OCI-LY1 (cell line): ENCODE measurements around the gene SDC1.

Source experiments
- H2AFZ ChIP-seq: fragments of 200-600 bp; sonication (generic), shearing (Covaris generic); 2 replicates; pipeline ENCODE4 v1.6.0; 2014; ENCODE audit warnings: antibody characterized with exemption, mild to moderate bottlenecking, low read length
- H3F3A ChIP-seq: fragments of 200-600 bp; sonication (generic), shearing (Covaris generic); 2 replicates; pipeline ENCODE4 v1.6.0; 2014; ENCODE audit warnings: mild to moderate bottlenecking, antibody characterized with exemption, low read length, moderate library complexity; ENCODE audit not compliant: insufficient read depth
- H3K27ac ChIP-seq: fragments of 200-600 bp; sonication (generic); 2 replicates; pipeline ENCODE4 v1.5.1; 2014; ENCODE audit warnings: low read length, mixed run types, mild to moderate bottlenecking, low read depth; ENCODE audit not compliant: poor library complexity, severe bottlenecking
- H3K27me3 ChIP-seq: fragments of 200-600 bp; sonication (generic); 2 replicates; pipeline ENCODE4 v1.6.0; 2014; ENCODE audit warnings: antibody characterized with exemption, mild to moderate bottlenecking, low read length, moderate library complexity; ENCODE audit not compliant: insufficient read depth
- H3K36me3 ChIP-seq: fragments of 200-600 bp; sonication (generic); 2 replicates; pipeline ENCODE4 v1.6.1; 2014; ENCODE audit warnings: mild to moderate bottlenecking, antibody characterized with exemption, low read length, moderate library complexity, mixed read lengths; ENCODE audit not compliant: insufficient read depth
- H3K4me1 ChIP-seq: fragments of 200-600 bp; sonication (generic); 2 replicates; pipeline ENCODE4 v1.5.1; 2014; ENCODE audit warnings: mild to moderate bottlenecking, low read length, moderate library complexity; ENCODE audit not compliant: insufficient read depth, severe bottlenecking
- H3K4me2 ChIP-seq: fragments of 200-600 bp; sonication (generic), shearing (Covaris generic); 2 replicates; pipeline ENCODE4 v1.6.1; 2014; ENCODE audit warnings: low read length
- H3K4me3 ChIP-seq: fragments of 200-600 bp; sonication (generic); 2 replicates; pipeline ENCODE4 v1.5.1; 2014; ENCODE audit warnings: low read length, low read depth, mild to moderate bottlenecking, mixed read lengths; ENCODE audit not compliant: poor library complexity, severe bottlenecking
- H3K79me2 ChIP-seq: fragments of 200-600 bp; shearing (Covaris generic); 2 replicates; pipeline ENCODE4 v1.6.1; 2016; ENCODE audit warnings: mixed run types, low read length, mixed read lengths; ENCODE audit not compliant: insufficient read depth
- H3K9ac ChIP-seq: fragments of 200-600 bp; sonication (generic), shearing (Covaris generic); 2 replicates; pipeline ENCODE4 v1.6.1; 2014; ENCODE audit warnings: mild to moderate bottlenecking, low read length, mixed read lengths
- H3K9me2 ChIP-seq: fragments of 200-600 bp; sonication (generic), shearing (Covaris generic); 2 replicates; pipeline ENCODE4 v1.6.1; 2014; ENCODE audit warnings: low read depth, mild to moderate bottlenecking, low read length, mixed read lengths
- H3K9me3 ChIP-seq: fragments of 200-600 bp; shearing (Covaris generic); 2 replicates; pipeline ENCODE4 v1.6.1; 2014; ENCODE audit warnings: low read length, mixed read lengths
- H4K20me1 ChIP-seq: fragments of 200-600 bp; sonication (generic), shearing (Covaris generic); 2 replicates; pipeline ENCODE4 v1.6.0; 2016; ENCODE audit warnings: mild to moderate bottlenecking, low read length; ENCODE audit not compliant: insufficient read depth
- EZH2 ChIP-seq: fragments of 200-600 bp; sonication (generic), shearing (Covaris generic); IDR thresholded peaks from 2 replicates; pipeline ENCODE4 v1.8.0; 2017; ENCODE audit warnings: borderline replicate concordance, mixed run types, mild to moderate bottlenecking, antibody characterized with exemption, low read length, moderate library complexity, mixed read lengths
- TF ChIP-seq, protein P1 (sequence below): fragments of 200-600 bp; sonication (generic), shearing (Covaris generic); IDR thresholded peaks from 2 replicates; pipeline ENCODE4 v1.5.1; 2017; ENCODE audit warnings: mild to moderate bottlenecking, antibody characterized with exemption, low read length, moderate library complexity, mixed read lengths

The SDC1 gene

DNA sequence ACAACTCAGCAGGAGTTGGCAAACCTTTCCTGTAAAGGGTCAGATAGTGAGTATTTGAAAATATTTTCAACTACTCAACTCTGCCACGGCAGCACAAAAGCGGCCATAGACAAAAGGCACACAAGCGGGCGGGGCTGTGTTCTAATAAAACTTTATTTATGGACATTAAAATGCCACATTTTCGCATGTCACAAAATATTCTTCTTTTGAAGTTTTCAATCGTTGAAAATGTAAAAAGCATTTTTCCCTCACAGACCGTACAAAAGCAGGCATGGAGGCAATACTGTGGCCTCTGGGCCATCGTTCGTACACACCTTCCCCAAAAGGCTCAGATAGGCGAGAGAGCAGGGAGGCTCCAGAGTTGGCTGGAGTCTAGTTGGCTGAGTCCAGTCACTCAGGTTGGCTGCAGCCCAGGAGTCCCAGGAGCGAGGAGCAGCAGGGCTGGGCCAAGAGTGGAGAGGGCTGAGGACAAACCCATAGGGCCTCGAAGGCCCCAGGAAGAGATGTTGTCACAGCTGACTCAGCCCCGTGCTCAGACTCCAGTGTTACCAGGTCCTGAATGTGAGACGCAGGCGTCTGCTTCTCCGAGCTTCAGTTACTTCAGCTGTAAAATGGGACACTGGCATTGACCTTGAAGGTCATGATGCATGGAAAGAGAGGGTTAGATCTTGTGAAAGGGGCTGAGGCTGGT lies 42.5 kb downstream of the SDC1 start:
- H3K36me3 ChIP-seq: no peaks in the 10 kb centered on the region
- no peaks in the 10 kb centered on the region for H3K9me2 ChIP-seq
- H3K4me1 ChIP-seq: no peaks in the 10 kb centered on the region
- H3K27me3 ChIP-seq: peaks cover 10% of the 10 kb centered on the region
- no peaks in the 10 kb centered on the region for H3F3A ChIP-seq
- no peak for TF ChIP-seq EZH2
- TF ChIP-seq, protein P1, sequence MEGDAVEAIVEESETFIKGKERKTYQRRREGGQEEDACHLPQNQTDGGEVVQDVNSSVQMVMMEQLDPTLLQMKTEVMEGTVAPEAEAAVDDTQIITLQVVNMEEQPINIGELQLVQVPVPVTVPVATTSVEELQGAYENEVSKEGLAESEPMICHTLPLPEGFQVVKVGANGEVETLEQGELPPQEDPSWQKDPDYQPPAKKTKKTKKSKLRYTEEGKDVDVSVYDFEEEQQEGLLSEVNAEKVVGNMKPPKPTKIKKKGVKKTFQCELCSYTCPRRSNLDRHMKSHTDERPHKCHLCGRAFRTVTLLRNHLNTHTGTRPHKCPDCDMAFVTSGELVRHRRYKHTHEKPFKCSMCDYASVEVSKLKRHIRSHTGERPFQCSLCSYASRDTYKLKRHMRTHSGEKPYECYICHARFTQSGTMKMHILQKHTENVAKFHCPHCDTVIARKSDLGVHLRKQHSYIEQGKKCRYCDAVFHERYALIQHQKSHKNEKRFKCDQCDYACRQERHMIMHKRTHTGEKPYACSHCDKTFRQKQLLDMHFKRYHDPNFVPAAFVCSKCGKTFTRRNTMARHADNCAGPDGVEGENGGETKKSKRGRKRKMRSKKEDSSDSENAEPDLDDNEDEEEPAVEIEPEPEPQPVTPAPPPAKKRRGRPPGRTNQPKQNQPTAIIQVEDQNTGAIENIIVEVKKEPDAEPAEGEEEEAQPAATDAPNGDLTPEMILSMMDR: no peak
- no peak overlapping the region for H3K4me2 ChIP-seq
- no peak overlapping the region for H3K9ac ChIP-seq
- no peak overlapping the region for H3K4me3 ChIP-seq
- H4K20me1 ChIP-seq: no peaks in the 10 kb centered on the region
- no peaks in the 10 kb centered on the region for H3K79me2 ChIP-seq
- H2AFZ ChIP-seq: no peak overlapping the region
- no peak overlapping the region for H3K27ac ChIP-seq
- H3K9me3 ChIP-seq: no peaks in the 10 kb centered on the region

DNA sequence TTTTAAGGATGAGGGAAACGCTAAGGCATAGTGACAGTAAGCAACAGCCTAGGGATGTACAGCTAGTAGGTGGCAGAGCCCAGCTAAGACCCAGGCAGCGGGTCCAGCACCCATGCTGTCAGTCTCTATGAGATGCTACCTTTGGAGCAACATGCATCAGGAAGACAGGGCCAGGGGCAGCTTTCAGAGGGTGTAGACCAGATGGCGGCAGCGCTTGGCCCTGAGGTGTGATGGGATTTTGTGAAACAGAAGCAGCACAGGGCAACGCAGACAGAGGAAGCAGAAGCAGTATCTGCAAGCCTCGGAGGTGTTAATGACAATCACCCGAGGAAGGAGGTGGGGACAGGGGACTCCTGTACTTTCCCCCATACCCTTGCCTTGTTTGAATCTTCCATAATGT lies 43.2 kb downstream of the SDC1 start:
- peaks cover 6% of the 10 kb centered on the region for H3K27me3 ChIP-seq
- no peaks in the 10 kb centered on the region for H3K36me3 ChIP-seq
- H3K4me1 ChIP-seq: no peaks in the 10 kb centered on the region
- H3K4me2 ChIP-seq: no peak overlapping the region
- H3K27ac ChIP-seq: no peak overlapping the region
- no peaks in the 10 kb centered on the region for H3K79me2 ChIP-seq
- H2AFZ ChIP-seq: no peak overlapping the region
- TF ChIP-seq, protein P1: no peak
- TF ChIP-seq EZH2: no peak
- no peak overlapping the region for H3K9ac ChIP-seq
- no peaks in the 10 kb centered on the region for H3K9me3 ChIP-seq
- H3K9me2 ChIP-seq: no peaks in the 10 kb centered on the region
- H4K20me1 ChIP-seq: no peaks in the 10 kb centered on the region
- no peaks in the 10 kb centered on the region for H3F3A ChIP-seq
- H3K4me3 ChIP-seq: no peak overlapping the region

DNA sequence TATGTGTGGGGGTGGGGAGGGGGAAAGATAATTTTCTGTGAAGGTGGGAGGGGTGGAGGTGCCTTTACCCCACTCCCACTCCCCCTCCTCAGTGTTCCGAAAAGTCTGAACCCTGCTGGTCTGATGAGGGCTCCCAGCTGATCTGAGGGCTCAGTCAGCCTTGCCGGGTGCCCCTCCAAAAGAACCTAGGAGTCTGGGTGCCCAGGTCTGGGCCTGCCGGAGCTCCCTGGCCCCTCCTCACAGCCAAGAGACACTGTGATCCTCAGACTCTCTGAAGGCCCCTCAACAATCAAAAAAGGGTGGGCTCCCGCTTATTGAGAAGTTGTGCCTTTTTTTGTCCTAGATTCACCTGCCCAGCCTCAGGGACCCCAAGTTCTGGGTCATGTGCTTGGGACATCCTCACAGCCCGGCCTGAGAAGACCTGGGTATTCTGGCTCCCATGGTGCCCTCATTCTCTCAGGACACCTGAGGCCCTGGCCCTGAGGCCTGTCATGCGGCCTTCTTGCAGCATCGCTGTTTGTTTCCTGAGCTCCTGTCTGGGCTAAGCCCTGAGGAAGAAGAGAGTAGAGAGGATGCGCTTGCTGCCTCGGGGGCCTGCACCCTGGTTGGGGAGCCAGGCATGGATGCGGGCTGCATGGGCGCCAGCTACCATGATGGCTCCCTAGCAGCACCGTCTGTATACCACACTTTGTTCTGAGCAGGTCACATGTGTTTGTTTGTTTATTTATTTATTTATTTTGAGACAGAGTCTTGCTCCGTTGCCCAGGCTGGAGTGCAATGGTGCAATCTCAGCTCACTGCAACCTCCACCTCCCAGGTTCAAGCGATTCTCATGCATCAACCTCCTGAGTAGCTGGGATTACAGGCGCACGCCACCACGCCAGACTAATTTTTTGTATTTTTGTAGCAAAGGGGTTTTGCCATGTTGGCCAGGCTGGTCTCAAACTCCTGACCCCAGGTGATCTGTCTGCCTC lies 44.0 kb downstream of the SDC1 start:
- TF ChIP-seq, protein P1: no peak
- TF ChIP-seq EZH2: no peak
- Histone ChIP-seq H3K9me2 (no peaks in the 10 kb centered on the region), H3K36me3 (no peaks in the 10 kb centered on the region), H2AFZ (no peak overlapping the region), H3K9me3 (no peaks in the 10 kb centered on the region), H3K27ac (no peak overlapping the region), H3K9ac (no peak overlapping the region), H3F3A (no peaks in the 10 kb centered on the region), H3K79me2 (no peaks in the 10 kb centered on the region), H3K27me3 (peaks cover 3% of the 10 kb centered on the region; the same call in 1 of the 2 replicates), H3K4me1 (no peaks in the 10 kb centered on the region), H3K4me3 (no peak overlapping the region), H4K20me1 (no peaks in the 10 kb centered on the region), H3K4me2 (no peak overlapping the region)
